Adrenal gland (tissue), 12 donors: Measurements from ENCODE around the gene ARHGEF28. TPM values are rescaled to one million over a fixed set of nuclear protein-coding genes. Genes with fewer than 3 reads are reported as not detected.
A peak's percentile ranks its signal among the peaks of the same experiment; 100 is the strongest.

Experiments
- DNase-seq, 7 donors: peaks; one replicate each; pipeline ENCODE4 v3.0.0-alpha.2; 2019 to 2020
- H3K27ac ChIP-seq, 5 donors: fragments of 200-600 bp; sonication (generic) in 4 of 5; 1 replicate in 3 of 5; 2 replicates in 2 of 5; pipeline versions ENCODE4 v1.5.1 to v1.8.0; 2016 to 2020; ENCODE audit warnings: mild to moderate bottlenecking in 1 of 5
- H3K27me3 ChIP-seq: fragments of 200-600 bp; 2 replicates; pipeline ENCODE4 v1.8.0; 2021
- H3K36me3 ChIP-seq, 2 donors: fragments of 200-600 bp; replicated peaks in 1 of 2; 1 replicate in 1 of 2; 2 replicates in 1 of 2; pipeline versions ENCODE4 v1.5.1 to v1.8.0; 2018 to 2022
- H3K4me1 ChIP-seq, 2 donors: fragments of 200-600 bp; replicated peaks in 1 of 2; 1 replicate in 1 of 2; 2 replicates in 1 of 2; pipeline versions ENCODE4 v1.5.1 to v1.8.0; 2018 to 2021
- H3K4me3 ChIP-seq, 4 donors: fragments of 200-600 bp; sonication (generic) in 3 of 4; one replicate each; pipeline ENCODE4 v1.5.1; 2016 to 2018
- H3K9me3 ChIP-seq, 3 donors: fragments of 200-600 bp; sonication (generic) in 1 of 3; replicated peaks in 1 of 3; 1 replicate in 2 of 3; 2 replicates in 1 of 3; pipeline versions ENCODE4 v1.5.1 to v1.8.0; 2016 to 2021
- CTCF ChIP-seq, 6 experiments: fragments of 450-650 bp in 4 of 6; fragments of 200-600 bp in 2 of 6; sonication (generic) in 1 of 6; IDR thresholded peaks; 1 replicate in 5 of 6; 2 replicates in 1 of 6; pipeline versions ENCODE4 v1.5.1 to v1.8.0; 2016 to 2021; ENCODE audit warnings: antibody characterized with exemption in 6 of 6, mild to moderate bottlenecking in 2 of 6, moderate library complexity in 1 of 6
- POLR2A ChIP-seq, 2 donors: fragments of 450-650 bp; IDR thresholded peaks; one replicate each; pipeline ENCODE4 v1.6.1; 2017; ENCODE audit warnings: antibody characterized with exemption in 2 of 2, mild to moderate bottlenecking in 2 of 2, moderate library complexity in 1 of 2
- WGBS, 4 donors: extraction: QIAGEN DNeasy Blood & Tissue Kit in 2 of 4; methylation state at CpG; one replicate each; pipeline versions ENCODE4 v1.1.5 to v1.1.7; 2013 to 2017; 5-methylcytosine and 5-hydroxymethylcytosine counted together
- intact Hi-C, 2 donors: fragments of 100-400 bp; cut with DNase I; formaldehyde crosslinking; loops; one replicate each; pipeline versions ENCODE4 v1.14.1 to v1.15.0; 2022 to 2023
- polyA plus RNA-seq, 3 donors: library from polyadenylated mRNA; stranded (reverse); fragments of 200-250 nt in 2 of 3; fragments of 350-450 nt in 1 of 3; fragmentation: Illumina TruSeq in 1 of 3; extraction: RNeasy Lipid Tissue Mini Kit (QIAGEN cat#74804) in 1 of 3; gene quantifications; one replicate each; pipeline ENCODE4 v1.2.3, GENCODE V29; 2013 to 2014
- total RNA-seq, 9 donors: library from RNA; depleted of rRNA in 4 of 9; stranded (reverse); fragments of >200 nt in 4 of 9; fragments of 120-200 nt in 1 of 9; fragmentation: NEBNext Ultra II Directional in 1 of 9; extraction: Animal tissue kit (Norgen Biotek cat#: 25700) in 1 of 9; gene quantifications; one replicate each; pipeline versions ENCODE4 v1.1.0 to v1.2.4, GENCODE V29; 2013 to 2023
- donor health status: healthy with polysubstance abuse.
- donor health status: Bipolar disorder and iron deficiency.
- donor health status: DM: yes; HTN: yes; CAD: no.
- donor health status: DM: no; HTN: no; CAD: no.
- donor health status: DM: no; HTN: no; CAD: no.
- donor health status: DM: yes; HTN: yes; CAD: no.

Gene ARHGEF28
- total and polyA plus RNA-seq, 12 donors = 25.3 to 138 (median 42.4) TPM

- Histone ChIP-seq H3K27me3 (no peaks in the 10 kb centered on the region), H3K4me3 (no peak overlapping the region), H3K27ac (peak overlapping the region in 4 of 5 donors; percentile 23 to 69 (median 52)), H3K36me3 (no peaks in the 10 kb centered on the region), H3K4me1 (peaks cover 31 to 46% of the 10 kb centered on the region in 2 donors), H3K9me3 (no peaks in the 10 kb centered on the region)
- intact Hi-C loops = no loop called here
- TF ChIP-seq POLR2A (IDR thresholded peaks at IDR 0.05) (no peak), CTCF (IDR thresholded peaks at IDR 0.05) (no peak)
- WGBS, 4 donors = 7 to 42% (median 30%) methylated on average over 1 of the region's 1 CpG
- DNase-seq = peak in 6 of 7 donors; percentile 33 to 59 (median 43)
These were observed 133.8 kb downstream of the ARHGEF28 start for GRCh38 chr5:73759771-73760170.

- Histone ChIP-seq H3K27me3 (no peaks in the 10 kb centered on the region), H3K4me3 (no peak overlapping the region), H3K27ac (peak overlapping the region in 1 of 5 donors; percentile 9), H3K4me1 (peaks cover 31 to 37% of the 10 kb centered on the region in 2 donors), H3K9me3 (no peaks in the 10 kb centered on the region), H3K36me3 (no peaks in the 10 kb centered on the region)
- no peak for DNase-seq
- intact Hi-C loops = no loop called here
- 66 to 80% (median 77%) methylated on average over 7 of the region's 7 CpGs for WGBS, 4 donors
- no peak for TF ChIP-seq POLR2A (IDR thresholded peaks at IDR 0.05)
- TF ChIP-seq CTCF (IDR thresholded peaks at IDR 0.05) = no peak
These were observed 137.5 kb downstream of the ARHGEF28 start for GRCh38 chr5:73763300-73764032.

- Histone ChIP-seq H3K4me1 (peaks cover 21 to 28% of the 10 kb centered on the region in 2 donors), H3K36me3 (no peaks in the 10 kb centered on the region), H3K4me3 (no peak overlapping the region), H3K9me3 (no peaks in the 10 kb centered on the region), H3K27ac (no peak overlapping the region), H3K27me3 (no peaks in the 10 kb centered on the region)
- no peak for TF ChIP-seq CTCF (IDR thresholded peaks at IDR 0.05)
- no peak for TF ChIP-seq POLR2A (IDR thresholded peaks at IDR 0.05)
- intact Hi-C loops = no loop called here
- WGBS, 4 donors = 96 to 98% (median 97%) methylated on average over 2 of the region's 2 CpGs
- DNase-seq = no peak
These were observed 138.6 kb downstream of the ARHGEF28 start for GRCh38 chr5:73764586-73764985.

- TF ChIP-seq POLR2A (IDR thresholded peaks at IDR 0.05) (no peak), CTCF (IDR thresholded peaks at IDR 0.05) (no peak)
- Histone ChIP-seq H3K27ac (no peak overlapping the region), H3K27me3 (no peaks in the 10 kb centered on the region), H3K4me1 (peaks cover 17 to 25% of the 10 kb centered on the region in 2 donors), H3K9me3 (no peaks in the 10 kb centered on the region), H3K4me3 (no peak overlapping the region), H3K36me3 (no peaks in the 10 kb centered on the region)
- no peak for DNase-seq
- intact Hi-C loops = no loop called here
These were observed 139.0 kb downstream of the ARHGEF28 start for GRCh38 chr5:73764996-73765395.
